BE2C (cell line): Measurements from ENCODE around the gene GALP.

Experiments
- DNase-seq: peaks from one replicate; pipeline ENCODE4 v3.0.0-alpha.2; 2020
- H3K27me3 ChIP-seq: fragments of 250-450 bp; sonication (Bioruptor Pico); 2 replicates; pipeline ENCODE4 v1.5.1; 2020; ENCODE audit warnings: mild to moderate bottlenecking
- H3K36me3 ChIP-seq: fragments of 250-450 bp; sonication (Bioruptor Pico); 2 replicates; pipeline ENCODE4 v1.5.1; 2020; ENCODE audit warnings: mild to moderate bottlenecking
- H3K4me1 ChIP-seq: fragments of 250-450 bp; sonication (Bioruptor Pico); 2 replicates; pipeline ENCODE4 v1.5.1; 2020
- H3K4me3 ChIP-seq: 2 replicates; pipeline ENCODE4 v1.5.1; 2011; ENCODE audit warnings: low read depth, low read length
- H3K9me3 ChIP-seq: fragments of 250-450 bp; sonication (Bioruptor Pico); 2 replicates; pipeline ENCODE4 v1.5.1; 2020
- CTCF ChIP-seq: IDR thresholded peaks from 2 replicates; pipeline ENCODE4 v1.5.1; 2012; ENCODE audit warnings: mild to moderate bottlenecking, low read depth, low read length

Gene GALP

GRCh38 chr19:56223481-56223880, 47.7 kb downstream of the GALP start:
- Histone ChIP-seq H3K4me3 (no peak overlapping the region), H3K4me1 (no peaks in the 10 kb centered on the region), H3K36me3 (no peaks in the 10 kb centered on the region), H3K27me3 (no peaks in the 10 kb centered on the region), H3K9me3 (no peaks in the 10 kb centered on the region)
- TF ChIP-seq CTCF, result no peak
- no peak for DNase-seq
